K562 (cell line): Measurements from ENCODE around the gene GATAD2B. TPM values are rescaled to one million over a fixed set of nuclear protein-coding genes. Genes with fewer than 3 reads are reported as not detected.

Source experiments
- CREBBP ChIP-seq: IDR thresholded peaks from one replicate; pipeline ENCODE4 v1.6.1; 2012; ENCODE audit warnings: low read depth, mild to moderate bottlenecking, control low read depth, inconsistent platforms, low read length
- CUX1 ChIP-seq: fragments of 200-800 bp; sonication (Bioruptor generic); IDR thresholded peaks from 2 replicates; pipeline ENCODE4 v1.6.1; 2016; ENCODE audit warnings: missing genetic modification characterization, missing compliant biosample characterization
- ETV1 ChIP-seq: fragments of 450-650 bp; conservative IDR thresholded peaks from 2 replicates; pipeline ENCODE4 v1.6.1; 2016; ENCODE audit warnings: missing genetic modification characterization, control low read depth, low read depth, missing compliant biosample characterization
- MCM3 ChIP-seq: fragments of 450-650 bp; IDR thresholded peaks from 2 replicates; pipeline ENCODE4 v1.6.1; 2016
- MYC ChIP-seq, 2 experiments: fragments of 250-450 bp in 1 of 2; sonication (Bioruptor Pico) in 1 of 2; IDR thresholded peaks; 2 replicates each; pipeline versions ENCODE4 v1.5.1 to v1.6.1; 2012 to 2021; ENCODE audit warnings: low read depth in 2 of 2, borderline replicate concordance in 1 of 2, improper control_type of control experiment in 1 of 2, low read length in 1 of 2, mild to moderate bottlenecking in 1 of 2, moderate library complexity in 1 of 2
- NCOA2 ChIP-seq, 2 experiments: fragments of 450-650 bp; IDR thresholded peaks; 2 replicates each; pipeline ENCODE4 v1.6.1; 2018; ENCODE audit warnings: mild to moderate bottlenecking in 2 of 2, moderate library complexity in 1 of 2; ENCODE audit not compliant: partially characterized antibody in 2 of 2
- POLR2A ChIP-seq: fragments of 450-650 bp; conservative IDR thresholded peaks from 2 replicates; pipeline ENCODE4 v1.6.1; 2016
- RBM34 ChIP-seq: fragments of 200-400 bp; formaldehyde crosslinking; IDR thresholded peaks from 2 replicates; pipeline ENCODE4 v1.6.1; 2018; ENCODE audit warnings: low read length, borderline replicate concordance; ENCODE audit not compliant: insufficient read depth
- SMARCB1 ChIP-seq: IDR thresholded peaks from 2 replicates; pipeline ENCODE4 v1.6.1; 2011; ENCODE audit warnings: improper control_type of control experiment, low read depth; ENCODE audit not compliant: insufficient read length
- ZNF232 ChIP-seq: sonication (generic); formaldehyde crosslinking; IDR thresholded peaks from 2 replicates; pipeline ENCODE4 v1.8.0; 2022; ENCODE audit warnings: mild to moderate bottlenecking, missing genetic modification reagents
- polyA plus RNA-seq, 8 experiments: library from polyadenylated mRNA; depleted of rRNA in 4 of 8; stranded (reverse) in 5 of 8; unstranded in 3 of 8; fragments of >200 nt; fragmentation: Nextera tagmentation in 2 of 8; fragmentation: Illumina TruSeq in 1 of 8; extraction: Ambion mirVana in 2 of 8; extraction: Trizol in 1 of 8; gene quantifications; 2 replicates each; pipeline versions ENCODE4 v1.2.1 to v1.2.3, GENCODE V29; 2011 to 2014; ENCODE audit warnings: inconsistent platforms in 1 of 8, missing spikeins in 1 of 8
- total RNA-seq, 7 experiments: library from RNA; depleted of rRNA in 6 of 7; stranded (reverse); fragments of >200 nt in 6 of 7; fragmentation: Illumina TruSeq in 2 of 7; extraction: Trizol in 2 of 7; gene quantifications; 2 replicates each; pipeline versions ENCODE4 v1.2.1 to v1.2.3, GENCODE V29; 2011 to 2021; ENCODE audit warnings: low replicate concordance in 1 of 7
- TF ChIP-seq, protein P1 (sequence below), 2 experiments: fragments of 450-650 bp; IDR thresholded peaks; 2 replicates each; pipeline ENCODE4 v1.6.1; 2016; ENCODE audit warnings: mild to moderate bottlenecking in 2 of 2, borderline replicate concordance in 1 of 2, low read depth in 1 of 2, moderate library complexity in 1 of 2

GATAD2B gene
- total and polyA plus RNA-seq, 9 of the 15 experiments (the other 6 are each of a cell fraction or from before 2014, with no cell fraction given) = 1.5 to 40.2 (median 4.9) TPM

- TF ChIP-seq NCOA2 (IDR thresholded peaks at IDR 0.05; ENCODE audit: partially characterized antibody in 2 of 2) (no peak), RBM34 (no peak), MCM3 (no peak), POLR2A (peak; percentile 80), MYC (IDR thresholded peaks at IDR 0.05; ENCODE audit: low read depth, low read length) (peak; percentile 51), MYC (CRISPR knock-in tag; IDR thresholded peaks at IDR 0.05; ENCODE audit: borderline replicate concordance, low read depth) (0 out of 2 replicates have a peak, but pooled peaks have one; percentile 42), ZNF232 (CRISPR knock-in tag) (no peak), CREBBP (no peak), CUX1 (no peak), ETV1 (tag) (0 out of 2 replicates have a peak, but pooled peaks have one; percentile 21), SMARCB1 (no peak)
- TF ChIP-seq, protein P1, sequence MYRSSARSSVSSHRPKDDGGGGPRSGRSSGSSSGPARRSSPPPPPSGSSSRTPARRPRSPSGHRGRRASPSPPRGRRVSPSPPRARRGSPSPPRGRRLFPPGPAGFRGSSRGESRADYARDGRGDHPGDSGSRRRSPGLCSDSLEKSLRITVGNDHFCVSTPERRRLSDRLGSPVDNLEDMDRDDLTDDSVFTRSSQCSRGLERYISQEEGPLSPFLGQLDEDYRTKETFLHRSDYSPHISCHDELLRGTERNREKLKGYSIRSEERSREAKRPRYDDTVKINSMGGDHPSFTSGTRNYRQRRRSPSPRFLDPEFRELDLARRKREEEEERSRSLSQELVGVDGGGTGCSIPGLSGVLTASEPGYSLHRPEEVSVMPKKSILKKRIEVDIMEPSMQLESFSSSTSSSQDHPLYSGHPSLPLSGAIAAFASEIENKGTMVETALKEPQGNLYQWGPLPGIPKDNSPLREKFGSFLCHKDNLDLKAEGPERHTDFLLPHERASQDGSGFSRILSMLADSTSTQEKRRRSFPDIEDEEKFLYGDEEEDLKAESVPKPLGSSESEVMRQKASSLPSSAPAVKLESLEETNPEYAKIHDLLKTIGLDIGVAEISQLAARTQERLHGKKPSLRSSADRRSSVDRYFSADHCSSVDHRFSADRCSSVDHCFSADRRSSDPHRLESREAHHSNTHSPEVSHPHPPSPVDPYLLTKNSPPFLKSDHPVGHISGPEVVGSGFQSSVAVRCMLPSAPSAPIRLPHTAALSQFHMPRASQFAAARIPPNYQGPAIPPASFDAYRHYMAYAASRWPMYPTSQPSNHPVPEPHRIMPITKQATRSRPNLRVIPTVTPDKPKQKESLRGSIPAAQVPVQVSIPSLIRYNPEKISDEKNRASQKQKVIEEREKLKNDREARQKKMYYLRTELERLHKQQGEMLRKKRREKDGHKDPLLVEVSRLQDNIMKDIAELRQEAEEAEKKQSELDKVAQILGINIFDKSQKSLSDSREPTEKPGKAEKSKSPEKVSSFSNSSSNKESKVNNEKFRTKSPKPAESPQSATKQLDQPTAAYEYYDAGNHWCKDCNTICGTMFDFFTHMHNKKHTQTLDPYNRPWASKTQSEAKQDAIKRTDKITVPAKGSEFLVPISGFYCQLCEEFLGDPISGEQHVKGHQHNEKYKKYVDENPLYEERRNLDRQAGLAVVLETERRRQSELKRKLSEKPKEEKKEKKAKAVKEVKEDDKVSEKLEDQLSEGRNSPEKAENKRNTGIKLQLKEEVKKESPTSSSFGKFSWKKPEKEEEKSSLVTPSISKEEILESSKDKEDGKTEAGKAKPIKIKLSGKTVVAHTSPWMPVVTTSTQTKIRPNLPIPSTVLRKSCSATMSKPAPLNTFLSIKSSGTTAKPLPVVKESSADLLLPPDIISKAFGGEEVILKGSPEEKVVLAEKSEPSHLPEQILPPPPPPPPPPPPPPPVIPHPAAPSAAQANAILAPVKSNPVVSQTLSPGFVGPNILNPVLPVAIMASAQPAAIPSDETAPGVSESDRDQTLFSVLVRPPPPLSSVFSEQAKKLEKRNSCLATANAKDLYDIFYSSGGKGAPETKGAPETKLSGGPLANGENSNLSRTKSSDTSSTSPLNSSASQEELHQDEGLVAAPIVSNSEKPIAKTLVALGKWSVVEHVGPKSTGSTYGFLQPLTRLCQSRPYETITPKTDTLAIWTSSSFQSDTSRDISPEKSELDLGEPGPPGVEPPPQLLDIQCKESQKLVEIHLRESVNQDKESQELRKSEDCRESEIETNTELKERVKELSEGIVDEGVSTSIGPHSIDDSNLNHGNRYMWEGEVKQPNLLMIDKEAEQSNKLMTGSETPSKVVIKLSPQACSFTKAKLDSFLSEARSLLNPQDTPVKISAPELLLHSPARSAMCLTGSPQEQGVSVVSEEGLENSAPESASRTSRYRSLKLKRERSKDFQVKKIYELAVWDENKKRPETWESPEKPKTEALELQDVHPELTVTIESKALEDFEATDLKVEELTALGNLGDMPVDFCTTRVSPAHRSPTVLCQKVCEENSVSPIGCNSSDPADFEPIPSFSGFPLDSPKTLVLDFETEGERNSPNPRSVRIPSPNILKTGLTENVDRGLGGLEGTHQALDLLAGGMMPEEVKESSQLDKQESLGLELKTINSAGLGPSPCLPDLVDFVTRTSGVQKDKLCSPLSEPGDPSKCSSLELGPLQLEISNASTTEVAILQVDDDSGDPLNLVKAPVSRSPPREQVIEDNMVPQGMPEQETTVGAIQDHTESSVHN (IDR thresholded peaks at IDR 0.05; ENCODE audit: borderline replicate concordance in 1 of 2, low read depth in 1 of 2) = no peak
Measured at GRCh38 chr1:153963030-153963849, 40.5 kb upstream of the GATAD2B start, which contains the start of gene SLC39A1 (continued).
